Testis (tissue), 3 donors: ENCODE results near the gene CXXC5. TPM values are rescaled to one million over a fixed set of nuclear protein-coding genes. Genes with fewer than 3 reads are reported as not detected.

Experiments used
- DNase-seq: peaks from one replicate; pipeline ENCODE4 v3.0.0-alpha.2; 2019
- H3K27ac ChIP-seq, 2 donors: fragments of 200-600 bp; sonication (generic); one replicate each; pipeline ENCODE4 v1.5.1; 2019
- H3K27me3 ChIP-seq: fragments of 200-600 bp; sonication (generic); one replicate; pipeline ENCODE4 v1.5.1; 2019
- H3K36me3 ChIP-seq: fragments of 200-600 bp; sonication (generic); one replicate; pipeline ENCODE4 v1.5.1; 2017; ENCODE audit warnings: low read depth; ENCODE audit errors: missing control alignments
- H3K4me1 ChIP-seq: fragments of 200-600 bp; sonication (generic); one replicate; pipeline ENCODE4 v1.5.1; 2019
- H3K4me3 ChIP-seq, 2 donors: fragments of 200-600 bp; sonication (generic); one replicate each; pipeline ENCODE4 v1.5.1; 2017 to 2019
- H3K9me3 ChIP-seq: fragments of 200-600 bp; sonication (generic); one replicate; pipeline ENCODE4 v1.5.1; 2017
- POLR2A ChIP-seq: fragments of 450-650 bp; IDR thresholded peaks from one replicate; pipeline ENCODE4 v1.6.1; 2017; ENCODE audit warnings: antibody characterized with exemption, mild to moderate bottlenecking, moderate library complexity
- WGBS, 2 donors: methylation state at CpG; one replicate each; pipeline ENCODE4 v1.1.5; 2018; 5-methylcytosine and 5-hydroxymethylcytosine counted together
- intact Hi-C: fragments of 100-400 bp; cut with DNase I; formaldehyde crosslinking; loops from one replicate; pipeline ENCODE4 v1.15.1; 2023; ENCODE audit warnings: low total_unique reads
- polyA plus RNA-seq: library from polyadenylated mRNA; stranded (reverse); fragments of 350-450 nt; fragmentation: Illumina TruSeq; extraction: RNeasy Lipid Tissue Mini Kit (QIAGEN cat#74804); gene quantifications from one replicate; pipeline ENCODE4 v1.2.3, GENCODE V29; 2014; ENCODE audit warnings: low read depth, low replicate concordance; ENCODE audit not compliant: insufficient read depth
- total RNA-seq, 2 donors: library from RNA; depleted of rRNA; stranded (reverse); fragments of >200 nt; gene quantifications; one replicate each; pipeline ENCODE4 v1.2.3, GENCODE V29; 2016
- TF ChIP-seq, protein P1 (sequence below), 3 experiments: fragments of 450-650 bp in 2 of 3; fragments of 200-600 bp in 1 of 3; sonication (generic) in 1 of 3; IDR thresholded peaks; one replicate each; pipeline ENCODE4 v1.5.1; 2016 to 2019; ENCODE audit warnings: antibody characterized with exemption in 3 of 3, mild to moderate bottlenecking in 2 of 3, moderate library complexity in 1 of 3

The CXXC5 gene
- total and polyA plus RNA-seq, 3 donors from 2014 or later = 71.1 to 94.7 (median 78.3) TPM

DNA sequence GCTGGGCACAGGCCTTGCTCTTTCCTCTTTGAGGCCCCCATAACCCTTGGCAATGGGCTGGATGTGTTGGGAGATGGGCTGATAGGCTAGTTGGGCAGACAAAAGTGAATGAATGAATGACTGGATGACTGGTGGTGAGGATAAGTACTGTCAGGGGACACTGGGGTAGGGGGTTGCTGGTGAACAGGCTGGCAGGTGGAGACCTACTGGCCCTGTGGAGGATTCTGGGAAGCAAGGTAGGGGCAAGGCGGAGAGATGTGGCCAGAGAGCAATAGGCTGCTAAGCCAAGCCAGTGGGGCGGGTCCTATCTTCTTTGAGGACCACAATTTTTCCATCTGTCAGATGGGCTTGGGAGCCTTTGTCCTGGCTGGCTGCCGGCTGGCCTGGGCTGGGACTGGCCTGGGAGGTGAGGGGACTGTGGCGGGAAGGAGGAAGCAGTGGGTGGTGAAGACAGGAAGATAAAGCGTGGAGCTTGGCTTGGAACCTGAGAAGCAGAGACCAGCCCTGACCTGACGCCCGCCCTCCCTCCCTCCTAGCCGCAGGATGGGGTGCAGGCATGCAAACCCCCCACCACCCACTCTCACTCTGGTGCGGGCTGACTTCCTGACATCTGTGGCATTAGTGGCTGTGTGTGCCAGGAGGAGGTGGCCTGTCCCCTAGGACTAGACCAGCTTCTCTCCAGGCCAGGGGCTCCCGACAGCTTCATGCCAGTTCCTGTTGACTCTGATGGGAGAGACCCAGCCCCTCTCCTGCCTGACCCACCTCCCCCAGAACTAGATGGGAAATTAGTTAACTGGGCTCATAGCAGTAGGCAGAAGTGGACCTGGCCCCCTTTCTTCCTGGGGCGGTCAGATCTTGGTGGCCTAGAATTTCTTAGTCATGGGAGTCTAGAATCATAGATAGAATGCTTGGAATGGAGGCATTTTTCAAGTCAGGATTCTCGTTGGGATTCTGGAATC is 9.5 kb downstream of the CXXC5 start:
- 55 to 57% methylated on average over 11 to 12 of the region's 12 CpGs for WGBS, 2 donors
- TF ChIP-seq POLR2A = no peak
- TF ChIP-seq, protein P1, sequence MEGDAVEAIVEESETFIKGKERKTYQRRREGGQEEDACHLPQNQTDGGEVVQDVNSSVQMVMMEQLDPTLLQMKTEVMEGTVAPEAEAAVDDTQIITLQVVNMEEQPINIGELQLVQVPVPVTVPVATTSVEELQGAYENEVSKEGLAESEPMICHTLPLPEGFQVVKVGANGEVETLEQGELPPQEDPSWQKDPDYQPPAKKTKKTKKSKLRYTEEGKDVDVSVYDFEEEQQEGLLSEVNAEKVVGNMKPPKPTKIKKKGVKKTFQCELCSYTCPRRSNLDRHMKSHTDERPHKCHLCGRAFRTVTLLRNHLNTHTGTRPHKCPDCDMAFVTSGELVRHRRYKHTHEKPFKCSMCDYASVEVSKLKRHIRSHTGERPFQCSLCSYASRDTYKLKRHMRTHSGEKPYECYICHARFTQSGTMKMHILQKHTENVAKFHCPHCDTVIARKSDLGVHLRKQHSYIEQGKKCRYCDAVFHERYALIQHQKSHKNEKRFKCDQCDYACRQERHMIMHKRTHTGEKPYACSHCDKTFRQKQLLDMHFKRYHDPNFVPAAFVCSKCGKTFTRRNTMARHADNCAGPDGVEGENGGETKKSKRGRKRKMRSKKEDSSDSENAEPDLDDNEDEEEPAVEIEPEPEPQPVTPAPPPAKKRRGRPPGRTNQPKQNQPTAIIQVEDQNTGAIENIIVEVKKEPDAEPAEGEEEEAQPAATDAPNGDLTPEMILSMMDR (IDR thresholded peaks at IDR 0.05) = no peak
- H3K27ac ChIP-seq = peak overlapping the region; percentile 4 to 81
- no peaks in the 10 kb centered on the region for H3K27me3 ChIP-seq
- H3K9me3 ChIP-seq = no peaks in the 10 kb centered on the region
- no peaks in the 10 kb centered on the region for H3K36me3 ChIP-seq
- peaks cover 79% of the 10 kb centered on the region for H3K4me1 ChIP-seq
- no peak for DNase-seq
- intact Hi-C loops = no loop called here
- H3K4me3 ChIP-seq = no peak overlapping the region

DNA sequence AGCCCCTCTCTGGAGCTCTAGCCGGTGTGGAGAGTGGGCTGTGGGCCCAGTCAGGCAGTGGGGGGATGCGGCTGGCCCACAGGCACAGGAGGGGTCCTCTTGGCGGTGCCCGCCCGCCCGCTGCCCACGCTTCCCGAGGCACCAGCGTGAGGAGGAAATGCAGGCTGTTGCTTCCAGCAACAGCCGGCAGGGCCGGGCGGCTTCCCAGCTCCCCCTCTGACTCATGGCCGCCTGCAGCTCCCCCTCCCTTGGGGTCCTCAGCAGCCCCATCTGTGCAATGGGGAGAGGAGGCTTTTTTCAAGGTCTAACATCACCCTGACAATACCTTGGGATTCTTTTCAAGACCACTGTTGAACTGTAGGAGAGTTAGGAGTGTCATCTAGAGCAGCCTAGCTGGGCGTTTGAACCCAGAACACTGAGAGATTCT is 10.4 kb downstream of the CXXC5 start:
- intact Hi-C loops = no loop called here
- Histone ChIP-seq H3K9me3 (no peaks in the 10 kb centered on the region), H3K27me3 (no peaks in the 10 kb centered on the region), H3K36me3 (no peaks in the 10 kb centered on the region), H3K4me1 (peaks cover 71% of the 10 kb centered on the region), H3K27ac (peak overlapping the region; percentile 4 to 81), H3K4me3 (no peak overlapping the region)
- DNase-seq = no peak
- WGBS, 2 donors = 50 to 62% methylated on average over 1 to 14 of the region's 14 CpGs
- TF ChIP-seq POLR2A = no peak
- TF ChIP-seq, protein P1 (IDR thresholded peaks at IDR 0.05) = no peak

DNA sequence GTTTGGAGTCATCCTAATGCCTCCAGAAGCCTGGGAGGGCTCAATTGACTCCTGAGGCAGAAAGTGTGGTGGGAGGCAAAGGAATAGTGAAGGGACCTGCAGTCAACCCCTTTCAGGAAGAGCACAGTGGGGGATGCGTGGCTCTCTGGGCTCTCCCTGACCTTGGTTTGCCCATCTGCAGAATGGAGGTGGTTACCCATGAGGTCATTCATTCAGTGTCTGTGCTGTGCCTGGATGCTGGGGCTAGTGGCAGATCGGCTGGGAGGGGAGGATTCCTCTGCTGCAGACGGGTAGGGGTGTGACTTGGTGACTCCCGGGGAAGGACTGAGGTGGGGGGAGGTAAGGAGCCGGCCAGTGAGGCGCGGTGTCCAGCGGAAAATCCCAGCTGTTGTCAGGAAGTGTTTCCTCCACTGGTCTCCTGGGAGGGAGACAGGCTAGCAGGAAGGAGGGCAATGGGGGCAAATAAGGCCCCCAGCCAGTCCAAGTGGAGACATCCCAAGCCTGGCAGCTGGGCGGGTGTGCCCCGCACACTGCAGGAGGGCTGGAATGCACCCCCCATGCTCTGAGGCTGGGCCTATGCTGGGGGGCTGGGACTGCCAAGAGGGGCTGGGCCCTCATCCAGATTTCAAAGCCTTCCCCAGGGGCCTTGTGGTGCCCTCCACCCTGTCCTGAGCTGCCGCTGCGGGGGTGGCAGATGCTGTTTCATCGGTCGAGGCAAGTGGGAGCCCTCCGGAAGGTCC is 10.9 kb downstream of the CXXC5 start:
- no peaks in the 10 kb centered on the region for H3K36me3 ChIP-seq
- H3K4me1 ChIP-seq = peaks cover 65% of the 10 kb centered on the region
- intact Hi-C loops = no loop called here
- no peaks in the 10 kb centered on the region for H3K9me3 ChIP-seq
- DNase-seq = peak; percentile 66
- TF ChIP-seq, protein P1 (IDR thresholded peaks at IDR 0.05) = no peak
- TF ChIP-seq POLR2A = no peak
- WGBS, 2 donors = 35 to 47% methylated on average over 8 to 15 of the region's 15 CpGs
- peak overlapping the region; percentile 68 to 81 for H3K27ac ChIP-seq
- no peaks in the 10 kb centered on the region for H3K27me3 ChIP-seq
- no peak overlapping the region for H3K4me3 ChIP-seq

DNA sequence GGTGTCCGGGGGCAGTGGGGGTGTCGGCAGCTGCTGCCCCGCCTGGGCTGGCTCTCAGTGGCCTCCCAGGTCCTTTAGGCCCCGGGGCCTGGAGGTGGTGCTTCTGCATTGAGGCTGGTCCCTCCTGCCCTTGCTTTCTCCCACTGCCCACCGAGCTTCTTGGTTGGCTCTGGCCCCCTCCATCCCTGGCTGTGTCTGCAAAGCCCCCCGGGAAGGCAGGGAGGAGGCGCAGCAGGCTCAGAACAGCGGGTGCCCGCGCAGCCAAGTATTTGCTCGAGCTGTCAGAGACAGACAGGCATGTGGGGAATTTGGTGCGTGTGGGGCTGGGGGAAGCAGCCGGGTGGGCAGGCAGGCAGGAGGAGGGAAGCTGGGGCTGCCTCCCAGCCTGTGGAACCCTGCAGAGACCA is 11.5 kb downstream of the CXXC5 start:
- 40% methylated on average over 7 to 13 of the region's 13 CpGs for WGBS, 2 donors
- H3K4me3 ChIP-seq = no peak overlapping the region
- H3K27me3 ChIP-seq = no peaks in the 10 kb centered on the region
- H3K9me3 ChIP-seq = no peaks in the 10 kb centered on the region
- H3K4me1 ChIP-seq = peaks cover 59% of the 10 kb centered on the region
- TF ChIP-seq, protein P1 (IDR thresholded peaks at IDR 0.05) = no peak
- no peak for TF ChIP-seq POLR2A
- no peaks in the 10 kb centered on the region for H3K36me3 ChIP-seq
- no peak for DNase-seq
- H3K27ac ChIP-seq = peak overlapping the region; percentile 68 to 81
- intact Hi-C loops = no loop called here
